Dedifferentiated amniotic fluid mesenchymal stem cell (primary cell): ENCODE measurements around the gene TXNDC8.
"Not testable (repeated sequence)": the region's sequence is repeated elsewhere in the genome, so short reads cannot be mapped to it uniquely, and the experiment has no call there.

Experiments
- DNase-seq: peaks from one replicate; pipeline ENCODE4 v3.0.0-alpha.2; 2016; ENCODE audit errors: extremely low spot score

The TXNDC8 gene

DNA sequence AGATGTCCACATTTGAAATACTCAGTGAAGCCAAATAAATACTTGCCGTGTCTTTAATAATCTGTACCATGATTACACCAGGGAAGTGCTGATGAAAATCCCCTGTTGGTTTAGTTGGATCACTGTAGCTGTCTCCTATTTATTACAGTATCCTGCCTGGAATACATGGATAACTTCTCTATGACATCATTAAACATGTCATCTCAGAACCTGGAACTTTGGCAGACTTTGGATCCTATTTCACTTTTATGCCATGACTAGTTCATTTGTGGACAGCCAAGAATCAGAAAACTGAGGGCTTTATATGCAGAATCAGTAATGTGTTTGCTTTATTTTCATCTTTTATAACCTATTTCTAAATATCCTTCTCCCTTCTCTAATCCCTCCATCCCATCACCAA, at the start of gene TXNDC8:
Gene TXNDC8 (minus strand): TSS at position 137 of the 400 bp plus-strand sequence.
- peak; percentile 39 for DNase-seq

DNA sequence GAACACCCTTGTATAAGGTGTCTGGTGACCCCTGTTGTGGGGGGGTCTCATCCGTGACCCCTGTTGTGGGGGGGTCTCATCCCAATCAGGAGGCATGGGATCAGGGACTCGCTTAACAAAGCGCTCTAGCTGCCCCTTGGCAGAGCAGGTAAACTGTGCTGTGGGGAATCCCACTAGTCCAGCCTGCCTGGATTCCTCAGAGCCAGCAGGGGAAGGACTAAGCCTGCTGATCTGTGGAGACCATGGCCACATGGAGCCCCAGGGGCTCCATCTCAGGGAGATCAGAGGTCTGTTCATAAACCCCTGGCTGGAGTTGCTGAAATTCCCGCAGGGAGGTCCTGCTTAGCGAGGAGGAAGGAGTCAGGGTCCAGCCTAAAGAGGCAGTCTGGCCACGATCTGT, 45.8 kb upstream of the TXNDC8 start:
- DNase-seq: no peak

DNA sequence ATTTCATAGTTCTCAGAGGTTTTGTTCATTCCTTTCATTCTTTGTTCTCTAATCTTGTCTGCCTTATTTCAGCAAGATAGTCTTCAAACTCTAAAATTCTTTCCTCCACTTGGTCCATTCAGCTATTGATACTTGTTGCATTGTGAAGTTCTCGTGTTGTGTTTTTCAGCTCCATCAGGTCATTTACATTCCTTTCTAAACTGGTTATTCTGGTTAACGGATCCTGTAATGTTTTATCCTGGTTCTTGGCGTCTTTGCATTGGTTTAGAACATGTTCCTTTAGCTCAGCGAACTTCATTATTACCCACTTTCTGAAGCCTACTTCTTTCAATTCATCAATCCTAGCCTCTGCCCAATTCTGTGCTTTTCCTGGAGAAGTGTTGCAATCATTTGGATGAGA, 45.1 kb upstream of the TXNDC8 start:
- no peak for DNase-seq

DNA sequence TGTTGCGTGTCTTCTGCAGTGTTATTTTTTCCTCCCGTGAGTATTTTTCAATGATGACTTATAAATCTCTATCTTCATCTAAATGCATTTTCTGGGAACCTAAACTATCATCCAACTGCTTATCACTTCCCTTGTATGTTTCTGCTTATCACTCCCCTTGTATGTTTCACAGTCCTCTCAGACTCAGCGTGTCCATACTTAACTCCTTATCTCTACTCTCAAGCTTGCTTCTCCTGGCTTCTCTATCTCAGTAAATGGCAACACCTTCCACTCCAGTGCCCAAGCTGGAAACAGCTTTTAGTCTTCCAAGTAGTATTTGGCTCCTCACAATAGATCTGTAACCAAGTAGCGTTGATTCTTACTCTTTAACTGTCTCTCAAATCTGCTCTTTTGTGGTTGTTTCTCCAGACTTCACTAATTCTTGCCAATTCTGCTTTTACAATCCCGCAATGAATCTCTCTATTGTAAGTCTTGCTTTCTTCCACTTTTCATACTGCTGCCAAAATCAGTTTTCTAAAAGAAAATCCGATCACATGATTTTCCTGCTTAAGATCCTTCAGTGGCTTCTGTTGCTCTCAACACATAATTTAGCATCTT, 33.8 kb upstream of the TXNDC8 start:
- DNase-seq: no peak

DNA sequence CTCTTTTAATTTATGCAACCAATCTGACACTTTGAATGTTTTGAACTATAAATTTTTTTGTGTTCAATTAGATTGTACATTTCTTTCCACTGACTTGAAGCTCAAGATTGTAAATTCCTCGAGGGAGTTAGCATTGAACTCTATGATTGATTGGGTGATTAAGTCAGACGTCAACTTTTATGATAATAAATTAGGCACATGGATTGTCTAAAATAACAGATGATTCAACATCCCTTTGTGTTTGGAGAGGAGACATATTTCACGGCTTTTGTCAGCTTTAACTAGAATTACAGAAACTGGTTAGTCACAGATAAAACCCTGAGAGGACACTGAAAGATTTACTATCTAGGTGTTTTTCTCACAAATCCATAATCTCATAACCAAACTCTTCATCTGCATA, 32.7 kb upstream of the TXNDC8 start:
- no peak for DNase-seq

- DNase-seq: no peak
These were observed 26.8 kb upstream of the TXNDC8 start for GRCh38 chr9:110364451-110364850.

- not testable (repeated sequence) for DNase-seq
These were observed 21.3 kb upstream of the TXNDC8 start for GRCh38 chr9:110358992-110359391.

DNA sequence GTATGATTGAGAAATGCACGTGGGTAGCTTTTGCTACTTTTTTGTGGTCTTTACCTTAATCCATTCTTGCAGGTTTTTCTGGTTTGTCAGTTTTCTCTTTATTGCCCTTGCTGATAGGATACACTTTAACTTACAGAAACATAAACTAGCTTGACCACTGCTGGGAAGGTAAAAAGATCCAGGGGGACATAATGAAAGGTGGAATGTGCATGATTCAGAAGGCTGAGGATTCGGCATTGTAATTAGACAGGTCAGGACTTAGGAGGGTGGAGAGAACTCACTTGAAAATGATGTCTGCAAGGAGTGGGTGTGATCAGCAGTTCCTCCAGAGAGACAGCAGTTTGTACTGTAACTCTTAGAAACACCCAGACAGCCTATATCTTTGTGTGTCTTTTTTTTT, 19.8 kb upstream of the TXNDC8 start:
- DNase-seq: no peak

- DNase-seq: no peak
These were observed 19.2 kb upstream of the TXNDC8 start for GRCh38 chr9:110356639-110357395.

GRCh38 chr9:110355911-110356310, 18.2 kb upstream of the TXNDC8 start:
- no peak for DNase-seq

GRCh38 chr9:110351009-110351467, 13.4 kb upstream of the TXNDC8 start:
- DNase-seq: peak; percentile 85

DNA sequence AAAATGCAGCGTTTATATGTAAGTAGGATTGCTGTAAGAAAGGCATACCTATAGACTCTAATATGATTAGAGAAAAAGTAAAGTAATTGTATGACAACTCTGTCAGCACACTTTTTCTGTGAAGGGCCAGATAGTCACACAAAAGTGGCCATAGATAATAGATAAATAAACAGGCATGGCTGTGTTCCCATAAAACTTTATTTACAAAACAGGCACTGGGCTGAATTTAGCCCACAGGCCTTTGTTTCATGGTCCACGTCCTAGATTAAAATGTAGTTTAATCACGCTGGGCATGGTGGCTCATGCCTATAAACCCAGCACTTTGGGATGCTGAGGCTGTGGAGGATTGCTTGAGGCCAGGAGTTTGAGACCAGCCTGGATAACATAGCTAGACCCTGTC, 8.7 kb upstream of the TXNDC8 start:
- DNase-seq: no peak

- no peak for DNase-seq
These were observed 7.2 kb upstream of the TXNDC8 start for GRCh38 chr9:110344821-110345220.

DNA sequence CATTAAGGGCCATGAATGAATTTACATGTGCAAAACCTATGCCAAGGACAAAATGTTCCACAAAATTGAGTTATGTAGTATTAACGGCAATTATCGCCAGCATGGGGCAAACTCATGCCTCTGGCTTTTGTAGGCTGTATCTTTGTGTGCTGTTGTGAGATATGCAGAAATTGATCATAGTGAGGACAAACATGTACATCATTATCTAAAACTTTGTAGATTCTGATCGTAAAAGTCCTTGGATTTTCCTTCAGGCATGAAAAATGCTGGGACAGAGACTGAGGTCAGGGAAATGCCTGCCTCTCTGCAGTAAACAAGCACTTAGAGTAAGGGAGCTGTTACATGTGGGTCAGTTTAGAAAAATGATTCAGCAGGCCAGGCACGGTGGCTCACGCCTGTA, 5.9 kb upstream of the TXNDC8 start:
- DNase-seq: no peak

GRCh38 chr9:110340306-110340705, 2.6 kb upstream of the TXNDC8 start:
- no peak for DNase-seq

- DNase-seq: no peak
These were observed 480 bp upstream of the TXNDC8 start for GRCh38 chr9:110338143-110338542.

DNA sequence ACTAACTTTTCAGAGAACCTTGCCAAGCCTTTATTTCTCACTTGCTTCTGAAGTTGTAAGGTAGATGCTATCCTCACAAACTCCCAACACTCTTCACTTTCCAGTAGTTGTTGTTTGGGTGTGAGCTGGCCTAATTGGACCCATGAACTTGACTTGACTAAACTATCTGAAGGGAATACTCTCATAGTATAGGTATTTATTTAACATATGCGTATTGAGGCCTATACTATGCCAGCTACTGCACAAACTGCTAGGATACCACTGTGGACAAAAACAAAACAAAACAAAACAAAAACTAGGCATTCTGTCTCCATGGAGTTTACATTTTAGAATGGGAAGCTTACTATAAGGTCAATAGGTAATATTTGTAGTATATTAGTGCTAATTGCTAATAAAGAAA, 1.3 kb downstream of the TXNDC8 start:
- DNase-seq: no peak

DNA sequence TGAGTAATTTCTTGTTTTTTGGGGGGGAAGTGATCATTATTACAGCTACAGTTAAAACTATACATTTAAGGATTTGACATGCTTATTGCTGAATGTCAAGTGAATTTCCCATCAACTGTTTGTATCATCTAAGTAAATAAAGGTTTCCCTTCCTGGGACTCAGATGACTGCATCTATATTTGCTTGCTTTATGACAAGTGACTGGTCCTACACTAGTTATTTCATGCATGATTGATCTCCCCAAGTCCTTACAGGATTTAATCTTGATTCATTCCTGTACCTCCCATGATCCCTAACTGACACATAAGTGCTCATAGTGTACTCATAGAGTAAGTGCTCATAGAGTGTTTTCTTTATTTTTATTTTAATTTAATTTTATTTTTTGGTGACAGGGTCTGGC, 2.8 kb downstream of the TXNDC8 start:
- DNase-seq: no peak

- no peak for DNase-seq
These were observed 3.5 kb downstream of the TXNDC8 start for GRCh38 chr9:110334183-110334582.

GRCh38 chr9:110332766-110333165, 4.9 kb downstream of the TXNDC8 start:
- DNase-seq: no peak

DNA sequence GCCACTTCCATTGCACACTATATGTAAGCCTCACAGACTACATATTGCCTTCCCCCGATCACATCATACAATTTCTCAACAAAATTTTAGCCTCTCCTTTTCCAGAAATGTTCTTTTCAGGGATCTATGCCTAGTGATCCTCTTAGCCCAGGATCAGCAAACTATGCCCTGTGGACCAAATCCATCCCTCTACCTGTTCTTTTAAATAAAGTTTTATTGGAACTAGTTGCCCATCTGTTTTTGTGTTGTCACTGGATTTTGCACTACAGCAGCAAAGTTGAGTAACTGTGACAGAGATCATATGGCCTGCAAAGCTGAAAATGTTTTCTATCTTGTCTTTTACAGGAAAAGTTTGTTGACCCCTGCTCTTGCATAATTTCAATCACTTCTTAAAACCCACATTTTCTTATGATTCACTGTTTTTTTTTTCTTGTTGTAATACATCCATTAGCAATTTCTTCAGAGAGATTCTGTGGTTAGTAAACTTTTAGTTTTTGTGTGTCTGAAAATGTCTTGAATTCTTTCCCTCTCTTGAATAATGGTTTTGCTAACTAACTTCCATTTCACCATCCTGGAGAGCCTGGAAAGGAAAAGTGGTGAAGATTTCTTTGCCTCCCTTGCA, 7.1 kb downstream of the TXNDC8 start:
- DNase-seq: no peak

- DNase-seq: no peak
These were observed 7.9 kb downstream of the TXNDC8 start for GRCh38 chr9:110329639-110330230.

DNA sequence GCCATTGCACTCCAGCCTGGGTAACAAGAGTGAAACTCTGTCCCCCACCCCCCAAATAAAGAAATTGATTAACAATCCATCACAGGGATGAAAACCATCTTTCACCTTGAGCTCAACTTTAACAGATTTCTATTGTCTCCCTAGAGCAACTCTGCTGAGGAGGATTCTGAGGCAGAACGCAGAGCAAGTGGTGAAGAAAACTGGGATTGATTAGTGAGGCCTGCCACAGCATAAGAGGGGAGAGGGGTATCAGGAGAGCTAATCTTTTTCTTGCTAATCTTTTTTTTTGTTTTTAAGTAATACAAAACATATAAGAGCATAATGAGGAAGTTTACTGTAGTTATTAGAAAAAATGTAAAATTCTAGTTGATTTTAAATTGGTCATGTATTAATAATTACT, 8.9 kb downstream of the TXNDC8 start:
- DNase-seq: no peak
